ENCODE data around the gene NEK3.
"Not testable (repeated sequence)": the region's sequence is repeated elsewhere in the genome, so short reads cannot be mapped to it uniquely, and the experiment has no call there.

Gene NEK3

GRCh38 chr13:52125547-52125946, 33.9 kb downstream of the NEK3 start:
- DNase-seq, result no peak

GRCh38 chr13:52118595-52118994, 40.8 kb downstream of the NEK3 start:
- DNase-seq, result no peak

GRCh38 chr13:52118095-52118494, 41.3 kb downstream of the NEK3 start:
- no peak for DNase-seq

- DNase-seq, result no peak
Measured at GRCh38 chr13:52112591-52112990, 46.8 kb downstream of the NEK3 start.

- DNase-seq, result no peak
Measured at GRCh38 chr13:52109116-52109670, 50.2 kb downstream of the NEK3 start.

- DNase-seq, result no peak
Measured at GRCh38 chr13:52105841-52106240, 53.6 kb downstream of the NEK3 start.

GRCh38 chr13:52104624-52105023, 54.8 kb downstream of the NEK3 start:
- no peak for DNase-seq

- DNase-seq, result no peak
Measured at GRCh38 chr13:52103386-52103785, 56.0 kb downstream of the NEK3 start.

- not testable (repeated sequence) for DNase-seq
Measured at GRCh38 chr13:52102423-52102822, 57.0 kb downstream of the NEK3 start.

- no peak for DNase-seq
Measured at GRCh38 chr13:52097197-52097596, 62.2 kb downstream of the NEK3 start.

GRCh38 chr13:52096748-52097147, 62.6 kb downstream of the NEK3 start:
- no peak for DNase-seq

- no peak for DNase-seq
Measured at GRCh38 chr13:52096062-52096461, 63.3 kb downstream of the NEK3 start.

GRCh38 chr13:52092087-52092486, 67.3 kb downstream of the NEK3 start:
- no peak for DNase-seq

- DNase-seq, result no peak
Measured at GRCh38 chr13:52091473-52091872, 67.9 kb downstream of the NEK3 start.

- no peak for DNase-seq
Measured at GRCh38 chr13:52085421-52085820, 74.0 kb downstream of the NEK3 start.

GRCh38 chr13:52084981-52085380, 74.4 kb downstream of the NEK3 start:
- DNase-seq, result not testable (repeated sequence)

Data from anterior cingulate cortex (tissue), 58 donors.